Measurements from ENCODE around the gene CA4. TPM values are rescaled to one million over a fixed set of nuclear protein-coding genes. Genes with fewer than 3 reads are reported as not detected.
"Not testable (repeated sequence)": the region's sequence is repeated elsewhere in the genome, so short reads cannot be mapped to it uniquely, and the experiment has no call there.

Gene CA4
- total RNA-seq, 1 experiment from 2014 or later, result not detected

DNA sequence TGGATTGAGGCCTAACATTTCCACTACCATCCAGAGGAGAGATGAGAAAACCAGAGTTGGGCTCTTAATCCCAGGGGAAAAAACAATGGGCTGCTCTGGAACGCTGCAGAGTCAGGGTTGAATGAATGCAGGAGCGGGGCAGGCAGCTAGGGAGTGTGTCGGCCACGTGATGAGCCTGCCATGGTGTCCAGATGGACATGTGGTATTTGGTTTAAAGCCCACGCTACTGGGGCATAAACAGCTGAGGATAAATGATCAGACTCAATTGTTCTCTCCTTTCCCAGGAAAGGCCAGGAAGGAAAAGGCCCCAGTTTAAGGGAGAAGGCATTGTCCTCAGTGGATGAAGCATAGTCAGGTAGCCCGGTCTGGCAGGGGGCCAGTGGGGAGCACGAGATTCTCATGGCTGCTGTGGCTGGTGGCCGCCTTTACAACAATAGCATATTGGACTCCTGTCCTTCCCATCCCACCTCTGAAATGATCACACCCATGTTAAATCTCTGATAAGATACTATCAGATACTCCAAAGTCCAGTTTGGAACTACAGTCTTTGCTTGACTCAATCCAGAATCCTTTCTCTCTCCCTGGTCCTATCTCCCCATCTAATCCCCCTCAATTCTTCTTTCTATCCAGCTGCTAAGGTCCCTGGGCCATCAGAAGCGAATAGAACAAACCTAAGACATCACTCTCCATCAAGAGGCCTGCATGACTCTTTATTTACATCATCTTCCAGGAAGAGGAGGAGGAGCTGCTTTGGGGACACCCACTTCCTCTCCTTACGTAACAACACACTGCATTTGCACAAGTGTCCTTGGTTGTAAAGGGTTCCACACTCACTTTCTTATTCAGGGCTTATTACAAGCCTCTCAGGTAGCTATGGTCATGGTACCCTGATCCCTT lies 20.4 kb downstream of the CA4 start:
- DNase-seq (ENCODE audit: low spot score), result peak; percentile 75
- in situ Hi-C loops (cut with HindIII; ENCODE audit: low sequenced_read_pairs), result no loop called here

GRCh38 chr17:60170835-60171752 lies 21.3 kb downstream of the CA4 start:
- DNase-seq (ENCODE audit: low spot score), result peak; percentile 73
- in situ Hi-C loops (cut with HindIII; ENCODE audit: low sequenced_read_pairs), result no loop called here

DNA sequence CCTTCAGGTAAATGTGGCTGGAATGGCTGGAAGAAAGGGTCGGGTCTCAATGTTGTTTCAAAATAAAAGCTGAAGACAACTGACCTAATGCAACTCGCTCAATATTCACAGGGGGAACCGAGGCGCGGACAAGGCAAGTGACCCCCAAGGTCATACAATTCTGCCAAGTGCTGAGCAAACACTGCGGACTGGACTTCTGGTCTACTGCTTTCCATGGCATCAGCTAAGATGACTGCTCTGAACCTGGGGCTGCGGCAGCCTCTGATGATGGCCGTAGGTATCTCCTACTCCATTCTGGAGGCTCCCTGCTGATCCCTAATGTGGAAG lies 21.9 kb downstream of the CA4 start:
- no peak for DNase-seq (ENCODE audit: low spot score)
- in situ Hi-C loops (cut with HindIII; ENCODE audit: low sequenced_read_pairs), result no loop called here

GRCh38 chr17:60173304-60173819 lies 23.6 kb downstream of the CA4 start:
- DNase-seq (ENCODE audit: low spot score), result no peak
- in situ Hi-C loops (cut with HindIII; ENCODE audit: low sequenced_read_pairs), result no loop called here

- in situ Hi-C loops (cut with HindIII; ENCODE audit: low sequenced_read_pairs), result no loop called here
- no peak for DNase-seq (ENCODE audit: low spot score)
These were observed 24.3 kb downstream of the CA4 start for GRCh38 chr17:60174035-60174434.

GRCh38 chr17:60174767-60175166 lies 25.0 kb downstream of the CA4 start:
- in situ Hi-C loops (cut with HindIII; ENCODE audit: low sequenced_read_pairs), result not testable (repeated sequence)

GRCh38 chr17:60176763-60177162 lies 27.0 kb downstream of the CA4 start:
- peak; percentile 79 for DNase-seq (ENCODE audit: low spot score)
- in situ Hi-C loops (cut with HindIII; ENCODE audit: low sequenced_read_pairs), result not testable (repeated sequence)

More at GRCh38 chr17:60174767-60175166, 25.0 kb downstream of the CA4 start:
- DNase-seq (ENCODE audit: low spot score), result peak; percentile 66

DNA sequence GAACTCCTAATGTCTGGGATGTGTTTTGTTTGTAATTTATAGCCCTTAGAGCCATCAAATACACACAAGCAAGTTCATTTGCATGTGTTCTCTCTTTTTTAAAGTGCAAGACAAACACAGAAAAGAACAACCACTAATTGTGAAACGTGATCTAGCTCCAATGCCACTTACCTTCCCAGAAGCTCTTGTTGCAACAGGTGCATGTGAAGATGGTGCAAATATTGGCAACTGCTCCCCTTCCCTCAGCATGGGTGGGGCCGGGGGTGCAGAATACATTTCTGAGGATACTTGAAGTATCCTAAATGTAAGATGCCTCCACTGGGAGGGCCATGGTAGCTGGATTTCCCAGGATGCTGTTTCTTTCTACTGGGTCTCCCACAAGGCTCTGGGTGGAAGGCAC lies 28.4 kb downstream of the CA4 start:
- DNase-seq (ENCODE audit: low spot score); in situ Hi-C loops (cut with HindIII; ENCODE audit: low sequenced_read_pairs): not testable (repeated sequence)

- DNase-seq (ENCODE audit: low spot score); in situ Hi-C loops (cut with HindIII; ENCODE audit: low sequenced_read_pairs): not testable (repeated sequence)
These were observed 30.6 kb downstream of the CA4 start for GRCh38 chr17:60180380-60180779.

GRCh38 chr17:60186372-60186771 lies 36.6 kb downstream of the CA4 start:
- in situ Hi-C loops (cut with HindIII; ENCODE audit: low sequenced_read_pairs), result not testable (repeated sequence)

DNA sequence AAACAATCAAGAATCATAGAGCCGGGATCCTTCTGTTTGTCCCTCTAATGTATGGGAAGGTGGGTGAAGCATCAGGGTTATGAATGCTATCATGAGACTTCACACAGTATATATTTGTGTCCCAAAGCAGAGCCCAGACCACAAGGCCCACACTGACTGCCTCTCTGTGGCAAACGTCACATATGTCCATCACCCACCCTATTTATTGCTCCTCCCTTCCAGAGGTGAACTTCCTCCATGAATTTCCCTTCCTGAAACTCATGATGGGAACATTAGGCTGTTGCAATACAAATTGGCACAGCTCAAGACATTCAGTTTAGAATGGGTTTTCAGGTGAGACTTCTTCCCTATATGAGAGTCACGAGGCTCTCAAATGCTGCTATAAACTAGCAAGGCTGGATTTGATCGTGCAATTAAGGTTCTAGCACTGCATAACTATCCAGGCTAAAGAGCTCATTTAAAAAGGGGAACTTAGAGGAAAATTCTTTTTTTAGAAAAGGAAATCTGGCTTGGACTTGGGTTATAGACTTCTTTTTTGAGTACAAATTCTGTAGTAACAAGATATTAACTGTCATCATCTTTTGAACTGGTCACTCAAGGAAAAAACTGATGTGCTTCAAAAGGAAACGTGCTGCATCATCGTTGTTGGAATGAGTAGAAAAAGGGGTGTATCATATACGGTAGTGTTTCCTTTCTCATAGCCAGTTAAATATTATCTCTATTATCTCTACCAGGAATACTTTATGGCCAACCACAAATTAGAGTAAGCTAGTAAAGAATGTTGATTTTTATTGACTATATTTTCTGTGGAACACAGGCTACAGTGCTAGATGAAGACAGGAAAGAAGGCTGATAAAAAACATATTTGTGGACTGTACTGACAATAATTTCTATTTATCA lies 37.3 kb downstream of the CA4 start:
- in situ Hi-C loops (cut with HindIII; ENCODE audit: low sequenced_read_pairs); DNase-seq (ENCODE audit: low spot score): not testable (repeated sequence)

More at GRCh38 chr17:60186372-60186771, 36.6 kb downstream of the CA4 start:
- not testable (repeated sequence) for DNase-seq (ENCODE audit: low spot score)

DNA sequence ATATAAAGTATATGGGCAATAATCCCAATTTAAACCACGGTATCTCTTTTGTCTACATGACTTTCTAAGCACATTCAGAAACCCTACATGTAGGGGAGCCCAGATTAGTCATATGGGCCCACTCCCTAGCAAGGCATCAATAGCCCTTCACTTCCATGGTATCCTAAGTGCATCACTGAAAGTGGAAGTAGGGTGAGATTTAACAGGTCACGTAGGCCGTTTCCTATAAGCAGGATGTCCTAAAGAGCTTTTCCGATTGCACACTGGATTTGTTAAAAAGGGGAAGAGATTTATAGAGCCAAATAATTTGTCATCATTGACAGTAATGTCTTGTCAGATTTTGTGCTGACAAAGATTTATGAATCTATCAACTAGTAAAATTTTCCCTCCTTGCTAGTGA lies 39.0 kb downstream of the CA4 start:
- in situ Hi-C loops (cut with HindIII; ENCODE audit: low sequenced_read_pairs), result no loop called here
- DNase-seq (ENCODE audit: low spot score), result no peak

DNA sequence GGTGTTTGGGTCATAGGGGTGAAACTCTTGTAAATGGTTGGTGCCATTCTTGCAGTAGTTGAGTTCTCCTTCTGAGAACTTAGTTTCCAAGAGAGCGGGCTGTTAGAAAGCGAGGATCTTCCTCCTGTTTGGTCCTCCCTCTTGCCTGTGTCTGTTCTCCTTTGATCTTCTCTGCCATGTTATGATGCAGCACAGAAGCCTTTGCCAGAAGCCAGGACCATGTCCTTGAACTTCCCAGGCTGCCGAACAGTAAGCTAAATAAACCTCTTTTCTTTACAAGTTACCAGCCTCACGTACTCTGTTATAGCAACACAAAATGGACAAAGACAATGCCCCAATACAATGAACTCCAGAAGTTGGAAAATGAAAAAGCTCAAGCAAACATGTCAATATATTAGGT lies 40.3 kb downstream of the CA4 start:
- not testable (repeated sequence) for DNase-seq (ENCODE audit: low spot score)

DNA sequence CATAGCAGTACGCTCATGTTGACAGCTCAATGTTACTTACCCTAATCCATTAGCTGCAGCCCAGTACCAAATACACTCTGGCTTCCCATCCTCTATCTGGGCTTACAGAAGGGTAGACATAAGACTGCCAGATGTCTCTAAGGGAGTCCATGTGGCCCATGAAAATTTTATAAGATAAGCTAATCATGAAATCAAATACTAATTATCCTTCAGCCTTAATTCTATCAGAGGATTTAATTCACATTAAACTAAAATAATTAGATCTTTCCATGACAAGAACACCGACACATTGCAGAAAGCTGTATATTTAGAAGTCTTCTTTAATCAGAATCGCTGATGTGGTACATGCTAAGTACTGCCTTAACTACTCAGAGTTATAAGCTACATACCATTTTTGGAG lies 43.3 kb downstream of the CA4 start:
- DNase-seq (ENCODE audit: low spot score); in situ Hi-C loops (cut with HindIII; ENCODE audit: low sequenced_read_pairs): not testable (repeated sequence)

More for the DNA sequence above, 40.3 kb downstream of the CA4 start:
- in situ Hi-C loops (cut with HindIII; ENCODE audit: low sequenced_read_pairs), result not testable (repeated sequence)

- in situ Hi-C loops (cut with HindIII; ENCODE audit: low sequenced_read_pairs), result no loop called here
These were observed 43.7 kb downstream of the CA4 start for GRCh38 chr17:60193482-60193881.

DNA sequence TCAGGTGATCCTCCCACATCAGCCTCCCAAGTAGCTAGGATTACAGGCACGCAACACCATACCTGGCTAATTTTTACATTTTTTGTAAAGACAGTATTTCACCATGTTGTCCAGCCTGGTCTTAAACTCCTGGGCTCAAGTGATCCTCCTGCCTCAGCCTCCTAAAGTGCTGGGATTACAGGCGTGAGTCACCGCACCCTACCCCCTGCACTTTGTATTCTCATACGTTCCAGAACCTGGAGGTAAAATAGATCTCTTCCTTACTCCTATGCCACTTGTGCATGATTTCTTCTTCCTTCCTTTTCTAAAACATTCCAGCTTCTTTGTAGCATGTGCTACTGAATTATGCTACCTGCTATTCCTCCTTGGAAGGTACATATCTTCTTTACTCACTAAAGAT lies 44.4 kb downstream of the CA4 start:
- in situ Hi-C loops (cut with HindIII; ENCODE audit: low sequenced_read_pairs); DNase-seq (ENCODE audit: low spot score): not testable (repeated sequence)

More at GRCh38 chr17:60193482-60193881, 43.7 kb downstream of the CA4 start:
- DNase-seq (ENCODE audit: low spot score), result no peak

DNA sequence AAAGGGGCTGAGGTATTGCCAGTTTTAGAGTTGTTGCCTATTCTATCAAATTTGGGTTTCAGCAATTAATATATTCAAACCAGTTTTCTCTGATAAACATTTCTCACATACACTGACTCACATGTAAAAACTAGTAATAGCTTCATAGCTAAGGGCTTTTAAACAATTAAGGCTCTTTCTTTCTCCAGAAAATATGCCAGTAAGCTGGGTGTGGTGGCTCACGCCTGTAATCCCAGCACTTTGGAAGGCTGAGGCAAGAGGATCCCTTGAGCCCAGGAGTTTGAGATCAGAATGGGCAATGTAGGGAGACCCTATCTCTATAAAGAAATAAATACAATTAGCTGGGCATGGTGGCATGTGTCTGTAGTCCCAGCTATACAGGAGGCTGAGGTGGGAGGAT lies 48.9 kb downstream of the CA4 start:
- in situ Hi-C loops (cut with HindIII; ENCODE audit: low sequenced_read_pairs); DNase-seq (ENCODE audit: low spot score): not testable (repeated sequence)

- in situ Hi-C loops (cut with HindIII; ENCODE audit: low sequenced_read_pairs); DNase-seq (ENCODE audit: low spot score): not testable (repeated sequence)
These were observed 56.0 kb downstream of the CA4 start for GRCh38 chr17:60205782-60206181.

DNA sequence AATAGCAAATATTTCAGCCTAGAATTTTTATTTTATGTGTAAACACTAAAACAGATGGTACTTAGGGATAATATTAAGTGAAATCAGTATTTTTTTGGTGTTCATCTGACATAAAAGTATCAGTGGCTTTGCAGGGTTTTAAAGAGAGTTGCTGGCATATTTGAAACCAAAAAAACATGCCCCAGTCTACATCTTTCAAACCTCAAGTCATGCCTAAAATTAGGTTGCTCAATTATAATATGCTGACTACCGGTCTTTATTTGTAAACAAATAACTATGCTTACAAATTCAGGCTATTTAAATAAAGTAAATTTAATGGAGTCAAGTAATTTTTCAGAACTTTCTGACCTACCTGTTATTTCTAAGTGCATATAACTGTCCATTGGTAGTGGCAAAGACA lies 58.5 kb downstream of the CA4 start:
- in situ Hi-C loops (cut with HindIII; ENCODE audit: low sequenced_read_pairs); DNase-seq (ENCODE audit: low spot score): not testable (repeated sequence)
